ENCODE measurements around the gene CAD. TPM values are rescaled to one million over a fixed set of nuclear protein-coding genes. Genes with fewer than 3 reads are reported as not detected.

CAD gene
- total and polyA plus RNA-seq, 2 donors (not counting 3 experiments of a cell fraction or from before 2014, with no cell fraction given), result 60.3 to 91.4 TPM

GRCh38 chr2:27206346-27206745, 10.8 kb upstream of the CAD start:
- no peaks in the 10 kb centered on the region for H3K27me3 ChIP-seq (ENCODE audit: control insufficient read depth in 2 of 2, insufficient read depth in 2 of 2, low read length in 2 of 2)
- ChIA-PET CTCF (no interaction called here), POLR2A (no interaction called here)
- peaks cover 13% of the 10 kb centered on the region for H3K79me2 ChIP-seq (ENCODE audit: control insufficient read depth, insufficient read depth, low read length)
- dilution Hi-C loops (cut with MboI; ENCODE audit: extremely low pct_ligation_motif_present, low sequenced_read_pairs), result no loop called here
- H3K9ac ChIP-seq (replicated peaks; ENCODE audit: extremely low read depth, insufficient read depth, low read length), result no peak overlapping the region
- H3K9me1 ChIP-seq (replicated peaks; ENCODE audit: control insufficient read depth, extremely low read depth, insufficient read depth, low read length), result no peaks in the 10 kb centered on the region
- peaks cover 5% of the 10 kb centered on the region for H3K4me1 ChIP-seq (ENCODE audit: control insufficient read depth, extremely low read depth, insufficient read depth, low read length)
- no peak overlapping the region for H3K27ac ChIP-seq (ENCODE audit: insufficient read depth, low read depth, low read length)
- no peak overlapping the region for H3K4me2 ChIP-seq (ENCODE audit: insufficient read depth, low read length)
- FAIRE-seq (no peak), DNase-seq (ENCODE audit: low read depth, low spot score) (no peak)
- H3K4me3 ChIP-seq (replicated peaks in 1 of 3; ENCODE audit: insufficient read depth in 1 of 3, low read depth in 1 of 3, low read length in 3 of 3), result no peak overlapping the region
- TF ChIP-seq JUN (IDR thresholded peaks at IDR 0.05; ENCODE audit: borderline replicate concordance, insufficient read depth, insufficient read length, low read depth), result no peak
- no peak for TF ChIP-seq EZH2 (IDR thresholded peaks at IDR 0.05; ENCODE audit: borderline replicate concordance, low read depth, low read length, severe bottlenecking)
- H4K20me1 ChIP-seq (replicated peaks; ENCODE audit: control insufficient read depth, extremely low read depth, insufficient read depth, low read length), result no peaks in the 10 kb centered on the region
- intact Hi-C loops (cut with micrococcal nuclease), result no loop called here
- no peak overlapping the region for H2AFZ ChIP-seq (ENCODE audit: low read depth, low read length)
- no TSS peak for BruUV-seq (replicated peaks)
- H3K36me3 ChIP-seq (ENCODE audit: control insufficient read depth in 2 of 2, extremely low read depth in 1 of 2, insufficient read depth in 2 of 2, low read length in 2 of 2), result peaks cover 37 to 48% of the 10 kb centered on the region in 2 experiments
- H3K9me3 ChIP-seq (replicated peaks; ENCODE audit: control insufficient read depth, insufficient read depth, low read length), result no peaks in the 10 kb centered on the region

GRCh38 chr2:27208486-27209050, 8.6 kb upstream of the CAD start:
- Histone ChIP-seq H3K4me1 (ENCODE audit: control insufficient read depth, extremely low read depth, insufficient read depth, low read length) (peaks cover 13% of the 10 kb centered on the region), H4K20me1 (replicated peaks; ENCODE audit: control insufficient read depth, extremely low read depth, insufficient read depth, low read length) (no peaks in the 10 kb centered on the region), H3K9me3 (replicated peaks; ENCODE audit: control insufficient read depth, insufficient read depth, low read length) (no peaks in the 10 kb centered on the region), H3K79me2 (ENCODE audit: control insufficient read depth, insufficient read depth, low read length) (peaks cover 14% of the 10 kb centered on the region), H3K27ac (ENCODE audit: insufficient read depth, low read depth, low read length) (no peak overlapping the region), H3K27me3 (ENCODE audit: control insufficient read depth in 2 of 2, insufficient read depth in 2 of 2, low read length in 2 of 2) (no peaks in the 10 kb centered on the region), H3K9me1 (replicated peaks; ENCODE audit: control insufficient read depth, extremely low read depth, insufficient read depth, low read length) (no peaks in the 10 kb centered on the region), H3K9ac (replicated peaks; ENCODE audit: extremely low read depth, insufficient read depth, low read length) (no peak overlapping the region), H3K4me3 (replicated peaks in 1 of 3; ENCODE audit: insufficient read depth in 1 of 3, low read depth in 1 of 3, low read length in 3 of 3) (no peak overlapping the region), H3K4me2 (ENCODE audit: insufficient read depth, low read length) (no peak overlapping the region), H3K36me3 (ENCODE audit: control insufficient read depth in 2 of 2, extremely low read depth in 1 of 2, insufficient read depth in 2 of 2, low read length in 2 of 2) (peaks cover 29 to 41% of the 10 kb centered on the region in 2 experiments), H2AFZ (ENCODE audit: low read depth, low read length) (no peak overlapping the region)
- ChIA-PET CTCF (no interaction called here), POLR2A (no interaction called here)
- no TSS peak for BruUV-seq (replicated peaks)
- DNase-seq (ENCODE audit: low read depth, low spot score), result no peak
- TF ChIP-seq MAX (IDR thresholded peaks at IDR 0.05; ENCODE audit: insufficient read depth, insufficient read length) (no peak), JUN (IDR thresholded peaks at IDR 0.05; ENCODE audit: borderline replicate concordance, insufficient read depth, insufficient read length, low read depth) (no peak), FOS (IDR thresholded peaks at IDR 0.05; ENCODE audit: borderline replicate concordance, insufficient read depth, low read length) (no peak), GATA2 (IDR thresholded peaks at IDR 0.05; ENCODE audit: insufficient read depth, insufficient read length, low read depth, low read length) (no peak)
- dilution Hi-C loops (cut with MboI; ENCODE audit: extremely low pct_ligation_motif_present, low sequenced_read_pairs), result no loop called here
- intact Hi-C loops (cut with micrococcal nuclease), result no loop called here
- FAIRE-seq, result no peak
